ENCODE data around the gene SCARF2. TPM values are rescaled to one million over a fixed set of nuclear protein-coding genes. Genes with fewer than 3 reads are reported as not detected.

SCARF2 gene
- total RNA-seq, 4 donors from 2014 or later, result 14.8 to 25.3 (median 20.1) TPM

DNA sequence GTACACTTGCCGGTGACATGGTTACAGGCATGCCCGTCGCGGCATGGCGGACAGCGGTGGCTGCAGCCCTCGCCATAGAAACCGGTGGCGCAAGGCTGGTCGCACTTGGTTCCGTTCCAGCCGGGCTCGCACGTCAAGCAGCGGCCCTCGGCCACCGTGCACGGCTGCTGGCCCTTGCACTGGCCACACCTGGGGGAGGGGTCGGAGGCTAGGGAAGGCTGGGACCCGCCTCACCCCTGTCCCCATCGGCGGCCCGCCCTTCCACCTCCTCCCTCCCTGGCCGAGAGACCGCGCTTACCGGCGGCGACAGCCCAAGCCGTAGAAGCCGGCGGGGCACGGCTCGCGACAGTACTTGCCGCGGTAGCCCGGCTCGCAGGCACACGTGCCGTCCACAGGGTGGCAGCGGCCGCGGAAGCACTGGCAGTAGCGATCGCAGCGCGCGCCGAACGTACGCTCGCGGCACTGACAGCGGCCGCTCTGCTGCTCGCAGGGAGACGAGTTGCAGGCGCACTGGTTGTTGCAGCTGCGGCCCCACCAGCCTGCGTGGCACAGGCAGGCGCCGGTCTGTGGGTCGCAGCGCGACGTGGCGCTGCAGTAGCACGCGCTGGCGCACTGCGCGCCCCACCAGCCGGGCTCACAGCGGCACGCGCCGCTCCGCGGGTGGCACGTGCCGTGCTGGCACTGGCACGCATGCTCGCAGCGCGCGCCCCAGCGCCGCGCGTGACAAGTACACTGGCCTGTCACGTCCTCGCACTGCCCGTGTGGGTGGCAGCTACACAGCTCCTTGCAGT is 6.7 kb downstream of the SCARF2 start:
- H3K4me3 ChIP-seq, result peak overlapping the region in 1 of 2 donors; percentile 36
- TF ChIP-seq CTCF (IDR thresholded peaks at IDR 0.05) (peak in 3 of 4 experiments; percentile 29 to 60 (median 30)), POLR2AphosphoS5 (IDR thresholded peaks at IDR 0.05) (peak; percentile 15), POLR2A (IDR thresholded peaks at IDR 0.05) (no peak)
- ATAC-seq, result peak; percentile 50

DNA sequence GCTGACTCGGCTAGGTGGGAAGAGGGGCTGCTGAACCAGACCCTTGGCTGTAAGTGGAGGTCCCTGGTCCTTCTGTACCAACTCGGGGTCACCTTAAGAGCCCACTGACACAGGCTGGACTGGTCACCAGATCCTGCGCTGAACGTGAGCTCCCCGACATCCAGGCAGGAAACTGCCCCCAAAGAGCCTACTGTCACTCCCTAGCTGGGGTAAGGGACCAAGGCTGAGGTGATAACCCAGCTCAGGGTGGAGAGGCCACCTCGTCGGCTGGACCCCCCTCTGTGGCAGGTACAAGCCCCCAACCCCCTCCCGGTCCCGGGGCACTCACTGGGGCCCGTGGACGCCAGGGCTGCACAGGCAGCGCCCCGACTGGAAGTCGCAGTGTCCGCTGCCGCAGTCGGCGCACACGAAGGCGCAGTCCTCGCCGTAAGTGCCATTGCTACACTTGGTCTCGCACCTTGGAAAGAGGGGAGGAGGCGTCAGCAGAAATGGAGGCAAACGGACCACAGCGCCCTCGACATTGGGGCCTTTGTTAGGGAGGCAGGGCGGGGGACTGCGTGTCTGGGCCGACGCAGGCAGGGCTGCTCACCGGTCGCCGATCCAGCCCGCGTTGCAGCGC is 7.4 kb downstream of the SCARF2 start:
- H3K27ac ChIP-seq, result no peak overlapping the region
- 80% methylated on average over 2 of the region's 37 CpGs; no CpG with 5 or more reads in 1 of the 2 donors for WGBS, 2 donors (ENCODE audit: low coverage in 1 of 2)
- TF ChIP-seq CTCF (IDR thresholded peaks at IDR 0.05) (no peak), POLR2A (IDR thresholded peaks at IDR 0.05) (no peak), POLR2AphosphoS5 (IDR thresholded peaks at IDR 0.05) (no peak), EP300 (IDR thresholded peaks at IDR 0.05) (no peak)
- H3K36me3 ChIP-seq, result peaks cover 0 to 55% of the 10 kb centered on the region in 2 donors
- H3K27me3 ChIP-seq, result peaks cover 7% of the 10 kb centered on the region
- H3K9me3 ChIP-seq, result no peaks in the 10 kb centered on the region
- H3K4me1 ChIP-seq, result peaks cover 0 to 57% (median 7%) of the 10 kb centered on the region in 3 donors
- H3K4me3 ChIP-seq, result peak overlapping the region in 1 of 2 donors; percentile 37
- no peak for ATAC-seq

More for the DNA sequence above, 6.7 kb downstream of the SCARF2 start:
- Histone ChIP-seq H3K27ac (no peak overlapping the region), H3K27me3 (peaks cover 14% of the 10 kb centered on the region), H3K4me1 (peaks cover 0 to 59% (median 11%) of the 10 kb centered on the region in 3 donors), H3K36me3 (peaks cover 0 to 48% of the 10 kb centered on the region in 2 donors), H3K9me3 (no peaks in the 10 kb centered on the region)
- no CpG with 5 or more reads among the region's 94 CpGs for WGBS, 2 donors (ENCODE audit: low coverage in 1 of 2)

GRCh38 chr22:20429254-20430100 is 8.1 kb downstream of the SCARF2 start:
- H3K9me3 ChIP-seq, result no peaks in the 10 kb centered on the region
- H3K4me1 ChIP-seq, result peaks cover 0 to 57% (median 7%) of the 10 kb centered on the region in 3 donors
- ATAC-seq, result no peak
- peaks cover 7% of the 10 kb centered on the region for H3K27me3 ChIP-seq
- peaks cover 0 to 61% of the 10 kb centered on the region in 2 donors for H3K36me3 ChIP-seq
- peak overlapping the region in 1 of 2 donors; percentile 37 for H3K4me3 ChIP-seq
- H3K27ac ChIP-seq, result no peak overlapping the region
- TF ChIP-seq CTCF (IDR thresholded peaks at IDR 0.05) (no peak), EP300 (IDR thresholded peaks at IDR 0.05) (no peak), POLR2AphosphoS5 (IDR thresholded peaks at IDR 0.05) (no peak), POLR2A (IDR thresholded peaks at IDR 0.05) (no peak)
- no CpG with 5 or more reads among the region's 75 CpGs for WGBS, 2 donors (ENCODE audit: low coverage in 1 of 2)

DNA sequence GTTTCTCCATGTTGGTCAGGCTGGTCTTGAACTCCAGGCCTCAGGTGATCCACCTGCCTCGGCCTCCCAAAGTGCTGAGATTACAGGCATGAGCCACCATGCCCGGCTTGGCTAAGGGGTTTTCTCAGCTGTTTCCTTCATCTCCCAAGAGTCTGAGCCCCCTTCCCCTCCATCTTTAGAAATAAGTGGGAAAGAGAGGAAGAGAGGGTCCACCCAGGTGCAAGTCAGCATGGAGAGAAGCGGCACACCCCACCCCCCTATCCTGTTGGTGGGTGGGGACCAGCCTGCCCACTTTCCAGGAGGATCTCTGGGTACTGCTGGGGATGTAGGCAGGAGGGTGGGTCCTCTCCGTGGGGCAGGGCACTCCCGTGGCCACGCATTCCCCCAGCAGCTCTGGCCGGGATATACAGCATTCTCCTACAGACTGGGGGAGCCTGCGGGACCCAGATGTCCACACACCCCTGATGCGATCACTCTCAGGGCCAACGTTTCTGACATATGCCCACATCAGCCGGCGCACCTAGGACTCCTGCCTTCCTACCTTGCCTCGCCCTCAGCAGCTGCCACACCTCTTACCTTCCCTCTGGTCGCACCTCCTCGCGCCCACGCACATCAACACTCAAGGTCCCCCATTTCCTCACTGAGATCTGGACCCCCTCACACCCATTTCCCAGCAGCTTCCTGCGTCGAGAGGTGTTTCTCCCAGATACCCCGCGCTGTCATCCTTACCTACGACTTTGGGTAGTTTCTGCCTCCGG is 8.9 kb downstream of the SCARF2 start:
- Histone ChIP-seq H3K27me3 (peaks cover 7% of the 10 kb centered on the region), H3K36me3 (peaks cover 0 to 61% of the 10 kb centered on the region in 2 donors), H3K9me3 (no peaks in the 10 kb centered on the region), H3K27ac (no peak overlapping the region), H3K4me3 (peak overlapping the region in 1 of 2 donors; percentile 37), H3K4me1 (peaks cover 0 to 58% (median 13%) of the 10 kb centered on the region in 3 donors)
- no peak for TF ChIP-seq EP300 (IDR thresholded peaks at IDR 0.05)
- no peak for TF ChIP-seq CTCF (IDR thresholded peaks at IDR 0.05)
- TF ChIP-seq POLR2AphosphoS5 (IDR thresholded peaks at IDR 0.05), result no peak
- TF ChIP-seq POLR2A (IDR thresholded peaks at IDR 0.05), result no peak
- no peak for ATAC-seq
- WGBS, 2 donors (ENCODE audit: low coverage in 1 of 2), result 85% methylated on average over 13 of the region's 23 CpGs; no CpG with 5 or more reads in 1 of the 2 donors
